HG03039 (cell line): ENCODE results near the gene MED15.
"Not testable (repeated sequence)": the region's sequence is repeated elsewhere in the genome, so short reads cannot be mapped to it uniquely, and the experiment has no call there.

Experiments
- ATAC-seq: cut with Tn5 transposase; IDR thresholded peaks from one replicate; pipeline ENCODE4 v1.9.1; 2021; ENCODE audit warnings: mild to moderate bottlenecking, moderate library complexity; ENCODE audit not compliant: unreplicated experiment

Gene MED15

DNA sequence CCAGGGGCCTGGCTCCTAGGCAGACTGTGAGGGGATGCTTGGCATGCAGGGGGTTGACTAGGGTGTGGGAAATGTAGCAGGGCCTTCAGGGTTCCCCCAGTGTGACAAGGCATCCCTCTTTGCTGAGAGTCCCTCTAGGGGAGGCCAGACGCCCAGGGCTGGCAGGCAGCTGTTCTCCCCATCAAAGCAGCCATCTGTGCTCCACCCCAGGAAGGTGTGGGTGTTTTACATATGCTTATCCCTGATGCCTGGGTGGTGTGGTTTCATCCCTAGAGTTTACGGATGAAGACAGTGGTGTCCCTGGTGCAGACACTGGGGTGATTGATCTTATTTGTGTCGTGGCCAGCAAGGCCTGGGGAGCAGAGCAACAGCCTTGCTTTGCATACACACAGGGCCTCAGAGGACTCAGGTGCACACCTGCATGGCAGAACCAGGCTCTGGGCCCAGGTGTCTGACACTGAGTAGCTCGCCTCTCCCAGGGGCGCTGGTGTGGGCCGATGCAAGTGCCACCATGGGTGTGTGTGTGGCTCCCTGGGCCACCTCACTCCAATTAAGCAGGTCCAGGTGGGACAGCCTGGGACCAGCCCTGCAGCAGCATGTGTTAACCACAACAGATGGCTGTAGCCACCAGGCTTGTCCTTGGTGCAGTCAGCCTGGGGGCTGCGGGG is 74.2 kb downstream of the MED15 start:
- ATAC-seq, result no peak

DNA sequence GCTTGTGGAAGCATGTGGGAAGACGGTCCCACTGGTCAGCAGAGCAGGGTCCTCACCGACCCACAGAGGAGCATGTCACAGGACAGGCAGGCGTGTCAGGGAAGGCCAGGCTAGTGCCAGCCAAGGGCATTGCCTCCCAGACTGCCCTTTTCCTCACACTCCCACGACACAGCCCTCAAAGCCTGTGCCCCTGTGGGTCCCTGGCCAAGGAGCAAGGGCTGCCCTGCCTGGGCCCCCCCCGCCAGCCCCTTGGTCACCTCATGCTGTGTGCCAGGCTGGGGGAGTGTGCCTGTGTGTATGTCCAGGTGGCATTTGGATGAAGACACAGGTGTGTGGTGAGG is 74.7 kb downstream of the MED15 start:
- no peak for ATAC-seq

DNA sequence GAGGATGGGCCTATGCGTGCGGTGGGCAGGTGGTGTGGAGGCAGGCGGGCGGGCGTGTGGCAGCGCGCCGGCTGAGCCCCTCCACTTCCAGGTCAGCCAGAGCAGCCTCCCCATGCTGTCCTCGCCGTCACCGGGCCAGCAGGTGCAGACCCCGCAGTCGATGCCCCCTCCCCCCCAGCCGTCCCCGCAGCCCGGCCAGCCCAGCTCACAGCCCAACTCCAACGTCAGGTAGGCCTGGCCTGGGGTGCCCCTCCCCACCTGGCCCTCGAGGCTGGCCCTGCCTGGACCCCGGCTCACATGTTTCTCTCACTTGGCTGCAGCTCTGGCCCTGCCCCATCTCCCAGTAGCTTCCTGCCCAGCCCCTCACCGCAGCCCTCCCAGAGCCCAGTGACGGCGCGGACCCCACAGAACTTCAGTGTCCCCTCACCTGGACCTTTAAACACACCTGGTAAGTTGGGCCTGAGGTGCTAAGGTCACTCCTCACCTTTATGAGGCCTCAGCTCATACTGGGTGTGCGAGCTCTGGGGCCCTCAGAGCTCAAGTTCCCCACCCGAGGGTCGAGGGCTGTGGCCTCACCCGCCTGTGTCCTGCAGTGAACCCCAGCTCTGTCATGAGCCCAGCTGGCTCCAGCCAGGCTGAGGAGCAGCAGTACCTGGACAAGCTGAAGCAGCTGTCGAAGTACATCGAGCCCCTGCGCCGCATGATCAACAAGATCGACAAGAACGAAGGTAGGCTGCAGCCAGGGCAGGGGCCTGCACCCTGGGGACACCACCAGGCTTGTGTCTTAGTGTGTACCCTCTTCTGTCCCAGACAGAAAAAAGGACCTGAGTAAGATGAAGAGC is 75.3 kb downstream of the MED15 start:
- no peak for ATAC-seq

DNA sequence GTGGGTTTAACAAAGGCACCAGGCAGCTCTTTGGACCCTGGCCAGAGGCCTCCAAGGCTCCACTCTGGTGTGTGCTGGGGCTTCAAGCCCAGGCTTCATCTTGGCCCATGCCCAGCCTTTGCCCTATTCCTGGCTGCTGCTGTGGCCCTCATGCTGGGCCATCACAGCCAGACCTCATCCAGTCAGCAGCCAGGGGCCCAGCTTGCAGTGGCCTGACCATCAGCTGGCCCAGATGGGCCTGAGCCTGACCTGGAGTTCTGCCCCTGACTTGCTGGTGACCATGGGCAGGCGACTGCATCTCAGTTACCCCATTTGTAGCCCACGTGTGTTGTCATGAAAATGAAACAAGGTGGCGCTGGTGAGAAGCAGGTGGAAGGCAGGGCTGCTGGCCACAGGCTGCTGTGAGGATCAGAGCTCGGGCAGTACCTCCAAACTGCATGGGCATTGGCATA is 76.1 kb downstream of the MED15 start:
- ATAC-seq, result no peak

DNA sequence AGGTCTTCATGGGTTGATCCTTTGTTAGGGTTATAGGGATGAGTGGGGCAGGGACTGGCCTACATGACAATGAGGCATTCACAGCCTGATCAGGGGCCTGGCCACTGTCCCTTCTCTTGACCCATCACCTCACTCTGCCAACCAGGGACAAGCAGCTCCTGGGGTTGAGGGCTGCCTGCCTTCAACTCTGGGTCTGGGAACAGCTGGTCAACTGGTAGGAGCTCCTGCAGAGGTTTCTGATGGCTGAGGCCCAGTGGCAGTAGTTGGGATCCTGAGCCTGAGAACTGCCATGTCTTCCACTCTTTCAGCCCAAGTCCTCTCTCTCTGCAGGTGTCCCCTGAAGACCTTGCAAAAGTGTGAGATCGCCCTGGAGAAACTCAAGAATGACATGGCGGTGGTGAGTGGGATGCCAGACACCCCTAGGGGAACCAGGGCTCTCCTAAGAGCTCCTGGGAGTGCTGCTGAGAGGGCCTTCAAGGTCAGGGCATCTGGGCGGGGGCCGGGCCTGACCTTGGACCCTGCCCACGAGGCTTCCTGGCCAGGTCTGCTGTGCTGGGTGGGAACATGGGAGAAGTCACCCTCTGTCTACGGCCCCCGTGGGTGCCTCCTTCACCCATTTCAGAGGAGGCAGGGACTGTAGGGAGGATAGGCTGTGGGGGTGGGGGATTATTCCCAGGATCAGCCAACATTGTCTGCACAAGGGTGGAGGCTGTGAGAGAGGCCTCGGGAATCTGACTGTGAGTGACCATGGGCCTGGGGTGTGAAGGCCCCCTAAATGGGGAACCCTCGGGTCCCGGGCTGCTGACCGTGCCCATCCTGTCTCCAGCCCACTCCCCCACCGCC is 76.8 kb downstream of the MED15 start:
- no peak for ATAC-seq

DNA sequence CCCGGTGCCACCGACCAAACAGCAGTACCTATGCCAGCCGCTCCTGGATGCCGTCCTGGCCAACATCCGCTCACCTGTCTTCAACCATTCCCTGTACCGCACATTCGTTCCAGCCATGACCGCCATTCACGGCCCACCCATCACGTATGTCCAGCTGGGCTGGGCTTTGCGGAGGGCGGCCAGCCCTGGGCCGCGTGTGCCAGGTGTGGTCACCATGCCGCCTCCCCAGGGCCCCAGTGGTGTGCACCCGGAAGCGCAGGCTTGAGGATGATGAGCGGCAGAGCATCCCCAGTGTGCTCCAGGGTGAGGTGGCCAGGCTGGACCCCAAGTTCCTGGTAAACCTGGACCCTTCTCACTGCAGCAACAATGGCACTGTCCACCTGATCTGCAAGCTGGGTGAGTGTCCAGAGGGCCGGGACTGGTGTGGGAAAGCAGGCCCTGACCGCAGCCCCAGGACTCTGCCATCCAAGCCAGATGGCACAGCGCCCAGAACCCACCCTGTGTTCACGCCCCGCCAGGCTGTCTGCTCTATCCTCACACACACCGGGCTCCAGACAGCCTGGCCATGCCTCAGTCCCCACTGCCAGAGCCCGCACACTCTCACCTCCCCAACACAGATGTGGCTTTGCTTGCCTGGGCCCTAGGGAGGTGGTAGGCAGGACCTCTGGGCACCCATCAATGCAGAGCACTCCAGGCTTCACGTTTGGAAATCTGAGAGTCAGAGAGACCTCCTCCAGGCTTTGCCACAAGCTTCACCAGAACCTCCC is 77.6 kb downstream of the MED15 start:
- ATAC-seq, result no peak

DNA sequence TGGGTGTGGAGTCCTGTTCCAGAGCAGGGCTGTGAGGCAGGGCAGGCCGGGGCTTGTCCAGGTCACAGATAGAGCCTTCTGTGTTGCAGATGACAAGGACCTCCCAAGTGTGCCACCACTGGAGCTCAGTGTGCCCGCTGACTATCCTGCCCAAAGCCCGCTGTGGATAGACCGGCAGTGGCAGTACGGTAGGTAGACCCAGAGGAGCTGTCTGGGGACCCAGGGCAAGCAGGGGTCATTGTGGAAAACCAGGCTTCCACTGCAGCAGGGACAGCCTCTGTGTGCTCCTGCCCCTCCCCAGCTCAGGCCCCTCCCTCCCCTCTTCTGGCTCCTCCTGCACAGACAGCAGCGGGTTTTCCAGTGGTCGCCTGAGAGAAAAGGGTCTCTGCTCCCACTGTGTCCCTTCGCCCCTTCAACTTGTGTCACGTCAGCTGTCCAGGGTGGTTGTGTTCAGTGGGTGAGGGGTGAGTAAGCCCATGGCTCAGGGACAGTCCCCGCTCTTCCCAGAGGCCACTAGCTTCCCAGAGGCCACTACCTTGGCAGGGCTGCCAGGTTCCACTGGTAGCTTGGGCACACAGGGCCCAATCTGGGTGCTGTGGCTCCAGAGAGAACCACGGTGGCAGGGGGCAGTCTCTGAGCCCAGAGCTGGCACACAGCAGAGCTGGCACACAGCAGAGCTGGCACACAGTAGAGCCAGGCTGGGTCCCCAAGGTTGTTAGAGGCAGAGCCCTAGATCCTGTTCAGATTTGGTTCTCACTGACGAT is 78.4 kb downstream of the MED15 start:
- no peak for ATAC-seq

DNA sequence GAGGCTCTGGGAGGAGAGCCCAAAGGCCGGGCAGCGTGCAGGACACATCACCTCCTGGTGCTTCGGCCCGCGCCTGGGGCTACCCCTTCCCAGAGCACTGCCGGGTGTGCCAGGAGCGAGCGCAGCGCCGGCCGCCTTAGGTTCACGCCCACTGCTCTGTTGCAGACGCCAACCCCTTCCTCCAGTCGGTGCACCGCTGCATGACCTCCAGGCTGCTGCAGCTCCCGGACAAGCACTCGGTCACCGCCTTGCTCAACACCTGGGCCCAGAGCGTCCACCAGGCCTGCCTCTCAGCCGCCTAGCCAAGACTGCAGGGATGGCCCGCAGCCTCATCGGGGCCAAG is 79.0 kb downstream of the MED15 start:
- ATAC-seq, result no peak

DNA sequence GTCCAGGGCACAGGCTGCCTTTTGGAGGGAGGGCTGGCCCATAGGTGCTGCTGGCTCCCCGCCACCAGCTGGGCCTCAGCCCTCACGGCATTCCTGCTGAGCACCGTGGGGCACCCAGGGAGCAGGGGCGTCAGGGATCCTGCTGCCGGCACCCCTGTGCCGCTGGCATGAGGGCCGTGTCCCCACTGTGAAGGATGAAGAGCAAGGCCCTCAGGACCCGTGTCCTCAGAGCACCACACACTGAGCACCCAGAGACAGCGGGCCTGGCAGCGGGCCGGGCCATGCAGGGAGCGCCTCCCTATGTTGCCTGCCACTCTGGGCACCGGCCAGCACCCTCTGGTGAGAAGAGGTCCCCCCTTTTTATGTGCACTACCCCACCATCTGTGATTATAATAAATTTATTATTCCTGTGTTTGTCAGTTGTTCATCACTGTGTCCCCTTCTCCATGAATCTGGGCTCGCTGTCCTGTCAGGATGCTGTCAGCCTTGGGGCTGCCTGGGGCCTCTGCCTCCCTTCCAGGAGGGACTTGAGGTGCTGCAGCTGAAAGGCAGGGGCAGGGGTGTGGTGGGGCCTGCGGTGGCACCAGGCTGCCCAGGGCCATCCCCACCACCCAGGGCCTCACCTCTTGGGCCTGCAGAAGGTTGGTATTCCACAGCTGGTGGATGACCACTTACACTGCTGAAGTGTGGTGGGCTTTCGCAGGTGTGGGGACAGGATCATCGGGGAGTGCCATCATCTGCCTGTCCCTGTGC is 80.0 kb downstream of the MED15 start:
- ATAC-seq, result no peak

DNA sequence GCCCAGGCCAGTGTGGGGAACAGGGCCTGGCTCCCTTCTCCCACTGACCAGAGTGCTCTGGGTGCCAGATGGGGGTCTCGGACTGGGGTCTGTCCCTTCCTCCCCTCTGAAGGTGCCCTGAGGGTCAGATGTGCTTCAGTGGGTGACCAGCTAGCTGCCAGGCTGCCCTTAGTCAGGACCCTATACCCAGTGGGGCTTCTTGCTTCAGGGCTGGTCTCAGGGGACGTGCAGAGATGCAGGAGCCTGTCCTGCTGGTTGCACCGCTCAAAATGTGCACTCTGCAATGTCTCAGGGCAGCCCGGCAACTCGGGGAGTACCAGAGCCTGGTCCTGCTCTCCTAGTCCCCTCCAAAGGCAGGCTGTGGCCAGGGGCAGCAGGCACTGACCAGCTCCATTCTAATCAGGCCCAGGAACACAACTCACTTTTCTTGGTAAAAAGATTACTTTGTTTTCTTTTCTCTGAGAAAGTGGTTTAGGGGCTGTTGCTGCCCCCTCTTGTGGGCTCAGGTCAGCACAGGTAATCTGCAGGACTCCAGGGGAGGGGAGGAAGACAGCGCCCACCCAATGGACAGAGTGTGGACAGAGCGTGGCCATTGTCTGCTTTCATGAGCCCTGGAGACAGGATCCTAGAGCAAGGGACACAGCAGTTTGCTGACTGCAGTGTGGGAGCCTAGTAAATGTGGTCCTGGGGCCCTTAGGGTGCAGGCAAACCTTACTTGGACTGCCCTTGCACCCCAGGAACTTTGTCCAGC is 80.9 kb downstream of the MED15 start:
- no peak for ATAC-seq

DNA sequence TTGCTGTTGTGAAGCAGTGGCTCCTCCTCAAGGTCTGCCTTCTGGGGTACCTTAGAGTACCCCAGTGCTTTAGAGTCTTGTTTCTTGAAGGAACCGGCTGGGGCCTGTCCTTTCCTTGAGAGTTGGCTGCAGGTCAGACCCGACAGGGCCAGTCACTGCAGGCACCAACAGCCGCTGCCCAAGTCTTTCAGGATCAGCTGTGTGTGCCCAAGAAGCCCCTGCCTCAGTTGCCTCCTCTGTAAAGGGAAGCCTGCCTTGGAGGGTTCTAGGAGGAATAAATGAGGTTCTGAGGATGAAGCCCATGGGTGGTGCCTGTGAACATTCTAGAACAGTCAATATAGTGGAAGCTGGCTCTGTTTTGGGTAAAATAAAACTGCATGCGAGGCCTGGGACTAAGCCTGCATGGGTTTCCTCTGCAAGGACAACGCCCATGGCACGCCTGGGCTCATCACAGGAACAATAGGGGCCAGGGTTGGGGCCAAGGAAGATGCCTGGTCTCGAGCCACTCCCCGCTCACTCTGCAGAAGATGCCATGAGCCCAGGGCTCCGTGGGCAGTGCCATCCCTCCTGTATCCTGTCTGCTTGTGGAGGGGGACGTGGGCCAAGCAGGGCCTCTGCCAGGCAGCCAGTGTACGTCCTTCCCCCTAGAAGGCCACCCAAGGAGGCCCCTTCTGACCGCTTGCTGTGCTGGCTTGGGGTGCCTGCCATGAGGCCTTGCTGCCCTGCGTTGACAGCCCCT is 81.6 kb downstream of the MED15 start:
- no peak for ATAC-seq

DNA sequence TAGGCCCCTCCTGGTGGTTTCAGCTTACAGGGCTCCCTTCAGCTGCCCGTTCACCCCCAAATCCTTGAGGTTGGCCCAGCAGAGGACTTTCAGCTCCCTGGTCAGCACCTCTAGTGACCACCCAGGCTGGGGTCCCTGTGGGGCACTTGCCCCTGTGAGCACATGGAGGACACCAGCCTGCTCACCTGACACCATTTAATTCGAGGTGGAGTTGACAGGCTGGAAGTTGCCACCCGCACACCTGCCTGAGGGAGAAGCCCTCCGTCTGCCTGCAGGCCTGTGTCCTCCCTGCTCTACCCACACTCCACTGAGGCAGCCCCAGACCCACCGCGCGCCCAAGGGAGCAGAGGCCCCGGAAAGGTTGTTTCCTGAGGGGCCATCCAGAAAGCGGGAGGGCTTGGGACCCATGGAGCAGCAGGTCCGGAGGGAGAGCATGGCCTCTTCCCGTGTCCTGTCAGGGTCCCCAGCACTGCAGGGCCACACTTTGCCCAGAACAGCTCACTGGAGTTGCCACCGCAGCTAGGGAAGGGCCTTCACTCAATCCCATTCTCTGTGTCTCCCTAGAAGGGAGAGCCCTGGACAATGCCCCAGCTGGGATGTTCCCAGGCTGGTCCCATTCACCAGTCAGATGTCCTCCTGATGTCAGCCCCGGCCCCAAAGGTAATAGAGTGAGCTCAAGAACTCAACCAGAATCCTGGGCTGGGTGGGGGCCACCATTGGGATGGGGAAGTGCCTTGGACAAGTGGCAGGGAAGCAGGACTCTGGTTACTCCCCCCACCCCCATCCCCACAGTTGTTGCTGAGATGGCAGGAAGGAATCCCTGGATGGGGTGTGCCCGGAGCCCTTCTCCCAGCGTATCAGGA is 82.4 kb downstream of the MED15 start:
- ATAC-seq, result no peak

DNA sequence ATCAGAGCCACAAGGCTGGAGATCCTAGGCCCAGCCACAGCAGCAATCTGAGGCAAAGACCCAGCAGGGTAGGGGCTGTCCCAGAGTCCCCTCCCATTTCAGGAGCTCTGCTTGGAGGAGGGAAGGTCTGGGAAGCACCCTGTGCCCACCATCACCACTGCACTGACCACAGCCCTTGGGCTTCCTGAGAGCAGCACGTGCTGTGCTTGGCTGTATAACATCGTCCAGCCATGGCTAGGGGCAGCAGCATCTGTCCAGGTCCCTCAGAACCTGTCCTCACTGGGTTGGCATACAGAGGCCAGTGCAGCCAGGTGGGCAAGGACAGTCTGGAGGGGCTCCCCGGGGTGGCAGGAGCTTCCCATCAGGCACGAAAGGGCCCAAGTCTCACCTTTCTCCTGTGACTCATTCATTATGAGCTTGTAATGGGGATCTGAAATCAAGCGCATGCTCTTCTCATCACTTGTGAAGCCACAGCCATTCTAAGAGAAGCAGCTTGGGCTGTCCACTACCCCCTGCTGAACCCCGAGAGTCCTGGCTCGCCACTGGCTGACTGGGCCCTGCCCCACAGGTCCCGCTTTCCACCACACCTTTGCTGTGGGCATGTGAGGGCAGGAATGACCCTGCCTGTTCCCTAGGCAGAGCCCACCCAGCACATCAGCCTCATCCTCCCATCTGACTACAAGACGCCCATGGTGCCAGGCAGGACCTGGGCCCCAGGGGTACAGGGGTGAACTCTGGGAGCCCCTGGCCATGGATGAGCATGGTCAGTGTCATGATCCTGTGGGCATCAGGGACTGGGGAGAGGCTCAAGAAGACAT is 83.3 kb downstream of the MED15 start:
- no peak for ATAC-seq

DNA sequence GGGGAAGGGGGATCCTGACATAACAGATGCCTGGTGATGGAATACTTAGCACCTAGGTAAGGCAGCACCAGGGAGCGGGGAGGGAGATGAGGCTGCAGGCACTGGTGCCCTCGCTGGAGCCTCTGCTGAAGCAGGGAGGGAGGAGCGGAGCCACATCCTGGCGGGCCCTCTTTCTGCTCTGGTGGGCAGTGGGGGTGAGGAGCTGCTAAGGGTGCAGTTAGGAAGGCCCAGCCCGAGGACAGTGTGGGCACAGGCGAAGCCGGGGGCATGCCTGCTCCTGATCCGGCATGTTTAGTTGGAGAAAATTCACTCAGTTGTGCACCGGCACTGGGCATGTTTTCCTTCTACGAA is 83.9 kb downstream of the MED15 start:
- ATAC-seq, result no peak

DNA sequence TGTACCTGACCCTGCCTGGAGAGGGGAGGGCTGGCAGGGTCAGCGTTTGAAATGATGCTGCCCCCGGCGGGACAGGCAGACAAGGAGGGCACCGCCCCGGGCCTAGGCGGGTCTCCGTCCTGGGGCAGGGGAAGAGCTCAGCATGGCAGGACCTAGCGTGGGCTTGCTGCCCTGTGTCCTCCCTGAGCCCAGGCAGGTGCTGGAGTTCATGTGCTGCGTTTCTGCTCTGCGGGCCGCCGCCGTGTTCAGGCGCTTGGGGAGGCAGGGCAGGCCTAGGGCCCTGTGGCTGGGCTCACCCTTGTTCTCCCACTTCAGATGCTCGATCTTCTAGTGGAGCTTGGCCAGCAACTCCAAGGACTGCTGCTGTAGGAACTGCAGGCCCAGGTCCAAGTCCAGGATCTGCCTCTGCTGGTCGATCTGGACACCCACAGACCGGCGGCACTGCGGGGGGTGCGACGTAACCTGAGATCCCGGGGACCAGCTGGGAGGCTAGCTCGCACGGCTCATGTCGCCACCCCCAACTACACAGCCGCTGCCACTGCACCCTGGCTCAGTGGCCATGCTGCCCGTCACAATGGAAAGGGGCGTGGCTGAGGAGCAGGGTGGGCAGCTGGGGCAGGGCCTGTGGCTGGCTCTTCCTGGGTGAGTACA is 84.4 kb downstream of the MED15 start:
- ATAC-seq, result no peak

DNA sequence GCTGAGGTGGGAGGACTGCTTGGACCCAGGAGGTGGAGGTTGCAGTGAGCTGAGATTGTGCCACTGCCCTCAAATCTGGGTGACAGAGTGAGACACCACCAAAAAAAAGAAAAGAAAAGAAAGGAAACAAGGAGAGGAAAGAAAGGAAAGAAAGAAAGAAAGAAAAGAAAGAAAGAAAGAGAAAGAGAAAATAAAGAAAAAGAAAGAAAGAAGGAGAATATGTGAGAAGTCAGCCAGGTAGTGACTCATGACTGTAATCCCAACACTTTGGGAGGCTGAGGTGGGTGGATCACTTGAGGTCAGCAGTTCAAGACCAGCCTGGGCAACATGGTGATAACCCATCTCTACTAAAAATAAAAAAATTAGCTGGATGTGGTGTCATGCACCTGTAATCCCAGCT is 86.6 kb downstream of the MED15 start:
- ATAC-seq, result not testable (repeated sequence)
